Mesenteric fat pad (tissue), 1 donor: ENCODE data around the gene ZNF699. TPM values are rescaled to one million over a fixed set of nuclear protein-coding genes. Genes with fewer than 3 reads are reported as not detected.
"Not testable (repeated sequence)": the region's sequence is repeated elsewhere in the genome, so short reads cannot be mapped to it uniquely, and the experiment has no call there.

ENCODE experiments used
- DNase-seq: peaks from one replicate; pipeline ENCODE4 v3.0.0-alpha.2; 2020; ENCODE audit warnings: low spot score
- total RNA-seq: library from RNA; stranded (reverse); fragmentation: NEBNext Ultra II Directional; extraction: Animal tissue kit (Norgen Biotek cat#: 25700); gene quantifications from one replicate; pipeline ENCODE4 v1.2.1, GENCODE V29; 2021
- donor health status: DM: yes; HTN: yes; CAD: no.

Gene ZNF699
- total RNA-seq, 1 donor from 2014 or later, result 3.6 TPM

DNA sequence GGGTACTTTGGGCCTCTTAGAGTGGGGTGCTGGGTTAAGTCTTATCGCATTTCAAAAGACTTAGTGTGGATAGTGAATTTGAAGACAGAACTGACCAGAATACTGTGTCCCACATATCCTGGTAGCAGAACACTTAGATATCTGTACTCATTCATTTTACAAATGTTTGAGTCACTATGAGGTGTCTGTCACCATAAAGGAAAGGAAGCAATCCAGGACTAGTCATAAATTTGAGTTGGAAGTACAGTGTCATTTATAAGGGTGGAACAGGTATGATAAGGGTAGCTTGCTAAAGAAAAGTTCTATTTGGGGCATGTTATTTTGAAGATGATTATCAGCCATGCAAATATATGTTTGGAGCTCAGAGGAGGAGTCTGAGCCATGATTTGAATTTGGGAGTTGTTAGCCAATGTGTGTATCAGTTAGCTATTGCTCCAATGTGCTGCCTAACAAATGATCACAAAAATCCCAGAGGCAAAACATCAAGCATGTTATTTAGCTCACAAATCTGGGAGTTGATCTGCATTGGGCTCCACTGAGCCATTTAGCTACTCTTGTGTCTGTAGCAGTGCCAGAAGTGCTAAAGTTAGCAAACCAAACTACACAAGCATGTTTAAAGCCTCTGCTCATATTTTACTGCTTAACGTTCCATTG lies 20.3 kb downstream of the ZNF699 start:
- no peak for DNase-seq

DNA sequence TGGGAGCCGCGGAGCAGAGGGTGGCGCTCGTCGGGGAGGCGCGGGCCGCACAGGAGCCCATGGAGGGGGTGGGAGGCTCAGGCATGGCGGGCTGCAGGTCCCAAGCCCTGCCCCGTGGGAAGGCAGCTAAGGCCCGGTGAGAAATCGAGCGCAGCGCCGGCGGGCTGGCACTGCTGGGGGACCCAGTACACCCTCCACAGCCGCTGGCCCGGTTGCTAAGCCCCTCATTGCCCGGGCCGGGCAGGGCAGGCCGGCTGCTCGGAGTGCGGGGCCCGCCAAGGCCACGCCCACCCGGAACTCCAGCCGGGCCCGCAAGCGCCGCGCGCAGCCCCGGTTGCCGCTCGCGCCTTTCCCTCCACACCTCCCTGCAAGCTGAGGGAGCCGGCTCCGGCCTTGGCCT lies 26.2 kb downstream of the ZNF699 start:
- DNase-seq, result not testable (repeated sequence)

DNA sequence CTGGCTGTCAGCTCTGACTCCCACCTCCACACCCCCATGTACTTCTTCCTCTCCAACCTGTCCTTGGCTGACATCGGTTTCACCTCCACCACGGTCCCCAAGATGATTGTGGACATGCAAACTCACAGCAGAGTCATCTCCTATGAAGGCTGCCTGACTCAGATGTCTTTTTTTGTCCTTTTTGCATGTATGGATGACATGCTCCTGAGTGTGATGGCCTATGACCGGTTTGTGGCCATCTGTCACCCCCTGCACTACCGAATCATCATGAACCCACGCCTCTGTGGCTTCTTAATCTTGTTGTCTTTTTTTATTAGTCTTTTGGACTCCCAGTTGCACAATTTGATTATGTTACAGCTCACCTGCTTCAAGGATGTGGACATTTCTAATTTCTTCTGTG lies 58.4 kb downstream of the ZNF699 start:
- no peak for DNase-seq

DNA sequence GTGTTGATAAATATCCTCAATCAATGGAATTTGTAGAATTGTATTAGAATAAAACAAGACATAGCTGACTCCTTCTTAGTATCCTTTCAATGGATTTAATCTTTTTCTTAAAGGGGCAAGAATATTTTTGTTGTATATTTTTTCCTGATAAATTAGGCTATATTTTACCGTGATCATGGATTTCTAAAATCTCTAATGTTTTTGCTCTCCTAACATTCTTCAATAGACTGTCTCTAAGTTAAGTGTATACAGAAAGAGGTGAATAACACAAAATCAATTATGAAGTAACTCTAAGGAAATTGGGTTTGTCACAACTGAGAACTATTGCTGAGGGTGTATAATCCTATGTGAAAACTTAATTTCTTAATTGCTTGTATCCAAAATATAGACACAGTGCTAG lies 59.0 kb downstream of the ZNF699 start, which contains the start of gene OR7E24:
TSS of gene OR7E24 (plus strand) at position 301 of the 400 bp plus-strand sequence. CDS start 114 bp downstream, outside the sequence.
- no peak for DNase-seq

Other genes with a start within 250 kb of the ZNF699 start
- not detected for gene OR1M1, start 222.8 kb downstream of the ZNF699 start, total RNA-seq
- gene OR7G2, start 202.4 kb downstream of the ZNF699 start, total RNA-seq, result not detected
- gene OR7G1, start 194.1 kb downstream of the ZNF699 start, total RNA-seq, result not detected
- gene OR7G3, start 182.9 kb downstream of the ZNF699 start, total RNA-seq, result not detected
- gene ZNF317, start 169.4 kb downstream of the ZNF699 start, total RNA-seq, result 28.3 TPM
- not detected for gene OR7D2, start 130.9 kb downstream of the ZNF699 start, total RNA-seq
- gene OR7D4, start 90.2 kb downstream of the ZNF699 start, total RNA-seq, result not detected
- not detected for gene OR7E24, start 58.9 kb downstream of the ZNF699 start, total RNA-seq
- 9.7 TPM for gene ZNF559, start 14.3 kb upstream of the ZNF699 start, total RNA-seq
- gene ZNF177, start 53.2 kb upstream of the ZNF699 start, total RNA-seq, result 0.48 TPM
- 14.0 TPM for gene ZNF266, start 125.7 kb upstream of the ZNF699 start, total RNA-seq
- 0.16 TPM for gene ZNF560, start 188.8 kb upstream of the ZNF699 start, total RNA-seq
- gene ZNF426, start 228.8 kb upstream of the ZNF699 start, total RNA-seq, result 13.3 TPM